HPDE6-E6E7 (cell line): ENCODE results near the gene CAMKMT.
A peak's percentile ranks its signal among the peaks of the same experiment; 100 is the strongest.
"Not testable (repeated sequence)": the region's sequence is repeated elsewhere in the genome, so short reads cannot be mapped to it uniquely, and the experiment has no call there.

ENCODE experiments used
- DNase-seq: peaks from one replicate; pipeline ENCODE4 v3.0.0; 2011; ENCODE audit warnings: missing footprints; ENCODE audit errors: extremely low spot score

CAMKMT gene

GRCh38 chr2:44549856-44550255 lies 188.1 kb downstream of the CAMKMT start:
- DNase-seq, result no peak

GRCh38 chr2:44550561-44550960 lies 188.8 kb downstream of the CAMKMT start:
- peak; percentile 12 for DNase-seq

GRCh38 chr2:44551497-44551896 lies 189.8 kb downstream of the CAMKMT start:
- no peak for DNase-seq

GRCh38 chr2:44553456-44553855 lies 191.7 kb downstream of the CAMKMT start:
- no peak for DNase-seq

- DNase-seq, result no peak
Observed at GRCh38 chr2:44555700-44556099, 194.0 kb downstream of the CAMKMT start.

GRCh38 chr2:44559108-44559507 lies 197.4 kb downstream of the CAMKMT start:
- no peak for DNase-seq

GRCh38 chr2:44560352-44560751 lies 198.6 kb downstream of the CAMKMT start:
- DNase-seq, result no peak

- DNase-seq, result no peak
Observed at GRCh38 chr2:44560941-44561340, 199.2 kb downstream of the CAMKMT start.

- no peak for DNase-seq
Observed at GRCh38 chr2:44562737-44563136, 201.0 kb downstream of the CAMKMT start.

- no peak for DNase-seq
Observed at GRCh38 chr2:44564752-44565151, 203.0 kb downstream of the CAMKMT start.

GRCh38 chr2:44566059-44566458 lies 204.3 kb downstream of the CAMKMT start:
- no peak for DNase-seq

- no peak for DNase-seq
Observed at GRCh38 chr2:44569491-44569890, 207.7 kb downstream of the CAMKMT start.

- DNase-seq, result no peak
Observed at GRCh38 chr2:44570271-44570670, 208.5 kb downstream of the CAMKMT start.

- no peak for DNase-seq
Observed at GRCh38 chr2:44570777-44571176, 209.0 kb downstream of the CAMKMT start.

GRCh38 chr2:44572196-44572900 lies 210.6 kb downstream of the CAMKMT start:
- DNase-seq, result peak; percentile 34

GRCh38 chr2:44573996-44574395 lies 212.2 kb downstream of the CAMKMT start:
- no peak for DNase-seq

GRCh38 chr2:44578471-44579093 lies 216.8 kb downstream of the CAMKMT start:
- peak; percentile 27 for DNase-seq

GRCh38 chr2:44579115-44579836 lies 217.5 kb downstream of the CAMKMT start:
- DNase-seq, result no peak

- DNase-seq, result no peak
Observed at GRCh38 chr2:44579837-44580230, 218.1 kb downstream of the CAMKMT start.

- no peak for DNase-seq
Observed at GRCh38 chr2:44580875-44581515, 219.2 kb downstream of the CAMKMT start.

- DNase-seq, result peak; percentile 31
Observed at GRCh38 chr2:44582363-44583008, 220.7 kb downstream of the CAMKMT start.

- not testable (repeated sequence) for DNase-seq
Observed at GRCh38 chr2:44595615-44596014, 233.9 kb downstream of the CAMKMT start.
